GM12864 (cell line): ENCODE measurements around the gene ESR2.
"Not testable (repeated sequence)": the region's sequence is repeated elsewhere in the genome, so short reads cannot be mapped to it uniquely, and the experiment has no call there.

Source experiments
- DNase-seq: peaks from one replicate; pipeline ENCODE4 v3.0.0-alpha.2; 2011; ENCODE audit warnings: low read depth
- H3K4me3 ChIP-seq: 2 replicates; pipeline ENCODE4 v1.5.1; 2011; ENCODE audit warnings: mild to moderate bottlenecking, low read depth, low read length, control low read depth
- TF ChIP-seq, protein P1 (sequence below): IDR thresholded peaks from 2 replicates; pipeline ENCODE4 v1.5.1; 2011; ENCODE audit warnings: low read depth, mild to moderate bottlenecking, moderate library complexity, low read length, control low read depth, inconsistent platforms; ENCODE audit errors: missing control alignments

ESR2 gene

DNA sequence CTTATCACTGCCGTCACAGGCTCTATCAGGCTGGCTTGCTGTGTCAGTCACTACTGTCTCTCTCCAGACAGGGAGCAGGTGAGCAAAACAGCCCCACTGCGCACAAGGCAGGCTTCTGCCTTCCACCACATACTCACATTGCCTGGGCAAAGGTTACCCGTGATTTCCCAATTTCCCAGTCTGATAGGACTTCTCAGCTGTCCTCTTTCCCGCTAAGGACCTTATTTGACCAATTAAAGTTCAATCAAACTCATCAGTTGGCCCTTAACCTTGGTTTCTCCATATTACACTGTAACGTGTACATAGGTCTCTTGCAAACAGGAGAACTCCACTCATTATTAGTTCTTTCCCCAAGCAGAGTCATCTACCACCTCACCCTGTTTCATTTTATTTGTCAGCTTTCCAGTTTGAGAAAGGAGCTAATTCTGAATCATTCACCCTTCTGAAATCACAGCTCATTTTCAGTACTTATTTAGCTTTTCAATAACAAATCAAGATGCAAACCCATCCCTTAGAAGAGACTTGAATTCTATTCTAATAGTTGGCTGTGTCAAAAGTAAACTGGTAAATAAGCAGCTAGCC is 170.8 kb downstream of the ESR2 start:
- no peak for DNase-seq
- no peak overlapping the region for H3K4me3 ChIP-seq
- TF ChIP-seq, protein P1, sequence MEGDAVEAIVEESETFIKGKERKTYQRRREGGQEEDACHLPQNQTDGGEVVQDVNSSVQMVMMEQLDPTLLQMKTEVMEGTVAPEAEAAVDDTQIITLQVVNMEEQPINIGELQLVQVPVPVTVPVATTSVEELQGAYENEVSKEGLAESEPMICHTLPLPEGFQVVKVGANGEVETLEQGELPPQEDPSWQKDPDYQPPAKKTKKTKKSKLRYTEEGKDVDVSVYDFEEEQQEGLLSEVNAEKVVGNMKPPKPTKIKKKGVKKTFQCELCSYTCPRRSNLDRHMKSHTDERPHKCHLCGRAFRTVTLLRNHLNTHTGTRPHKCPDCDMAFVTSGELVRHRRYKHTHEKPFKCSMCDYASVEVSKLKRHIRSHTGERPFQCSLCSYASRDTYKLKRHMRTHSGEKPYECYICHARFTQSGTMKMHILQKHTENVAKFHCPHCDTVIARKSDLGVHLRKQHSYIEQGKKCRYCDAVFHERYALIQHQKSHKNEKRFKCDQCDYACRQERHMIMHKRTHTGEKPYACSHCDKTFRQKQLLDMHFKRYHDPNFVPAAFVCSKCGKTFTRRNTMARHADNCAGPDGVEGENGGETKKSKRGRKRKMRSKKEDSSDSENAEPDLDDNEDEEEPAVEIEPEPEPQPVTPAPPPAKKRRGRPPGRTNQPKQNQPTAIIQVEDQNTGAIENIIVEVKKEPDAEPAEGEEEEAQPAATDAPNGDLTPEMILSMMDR = no peak

- TF ChIP-seq, protein P1 = no peak
- H3K4me3 ChIP-seq = no peak overlapping the region
- DNase-seq = no peak
These were observed 174.2 kb downstream of the ESR2 start for GRCh38 chr14:64119980-64120379.

GRCh38 chr14:64119500-64119899 is 174.7 kb downstream of the ESR2 start:
- no peak overlapping the region for H3K4me3 ChIP-seq
- DNase-seq = no peak
- TF ChIP-seq, protein P1 = no peak

GRCh38 chr14:64118892-64119291 is 175.3 kb downstream of the ESR2 start:
- TF ChIP-seq, protein P1 = no peak
- DNase-seq = no peak
- no peak overlapping the region for H3K4me3 ChIP-seq

DNA sequence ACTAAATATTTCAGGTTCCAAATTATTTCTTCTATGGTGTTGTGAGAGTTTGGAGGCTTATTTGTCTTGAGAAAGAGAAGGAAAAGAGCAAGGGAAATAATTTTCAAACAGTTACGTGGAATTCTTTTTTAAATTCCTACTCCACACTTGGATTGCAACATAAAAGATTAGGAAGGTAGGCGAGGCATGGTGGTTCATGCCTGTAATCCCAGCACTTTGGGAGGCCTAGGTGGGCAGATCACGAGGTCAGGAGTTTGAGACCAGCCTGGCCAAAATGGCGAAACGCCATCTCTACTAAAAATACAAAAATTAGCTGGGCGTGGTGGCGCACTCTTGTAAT is 175.8 kb downstream of the ESR2 start:
- H3K4me3 ChIP-seq, DNase-seq: not testable (repeated sequence)

GRCh38 chr14:64117671-64118402 is 176.3 kb downstream of the ESR2 start:
- H3K4me3 ChIP-seq = no peak overlapping the region
- DNase-seq = no peak

DNA sequence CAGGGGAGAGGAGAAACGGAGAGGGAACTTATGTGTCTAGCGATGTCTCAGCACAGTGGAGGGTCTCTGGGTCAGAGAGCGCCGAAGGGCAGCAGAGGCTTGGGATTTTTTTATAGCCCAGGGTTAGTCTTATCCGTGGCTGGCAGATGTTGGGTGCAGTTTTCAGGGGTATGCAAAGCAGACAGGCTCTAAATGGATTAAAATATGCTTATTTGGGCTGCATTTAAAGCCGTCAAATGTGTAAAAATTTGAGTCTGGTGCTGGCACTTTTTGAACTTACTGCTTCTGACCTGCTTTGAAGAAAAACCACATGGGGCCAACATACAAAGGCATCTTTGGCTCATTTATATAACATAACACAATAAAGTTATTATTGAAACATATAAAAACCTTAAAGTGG is 178.8 kb downstream of the ESR2 start:
- DNase-seq = no peak
- TF ChIP-seq, protein P1 = no peak
- H3K4me3 ChIP-seq = no peak overlapping the region

More at GRCh38 chr14:64117671-64118402, 176.3 kb downstream of the ESR2 start:
- TF ChIP-seq, protein P1 = no peak
